Raji (cell line): ENCODE data around the gene ZNF256.

Experiments
- POLR2A ChIP-seq: IDR thresholded peaks from 2 replicates; pipeline ENCODE4 v1.6.1; 2011; ENCODE audit warnings: low read depth, low read length, control low read depth; ENCODE audit not compliant: insufficient read depth

ZNF256 gene

DNA sequence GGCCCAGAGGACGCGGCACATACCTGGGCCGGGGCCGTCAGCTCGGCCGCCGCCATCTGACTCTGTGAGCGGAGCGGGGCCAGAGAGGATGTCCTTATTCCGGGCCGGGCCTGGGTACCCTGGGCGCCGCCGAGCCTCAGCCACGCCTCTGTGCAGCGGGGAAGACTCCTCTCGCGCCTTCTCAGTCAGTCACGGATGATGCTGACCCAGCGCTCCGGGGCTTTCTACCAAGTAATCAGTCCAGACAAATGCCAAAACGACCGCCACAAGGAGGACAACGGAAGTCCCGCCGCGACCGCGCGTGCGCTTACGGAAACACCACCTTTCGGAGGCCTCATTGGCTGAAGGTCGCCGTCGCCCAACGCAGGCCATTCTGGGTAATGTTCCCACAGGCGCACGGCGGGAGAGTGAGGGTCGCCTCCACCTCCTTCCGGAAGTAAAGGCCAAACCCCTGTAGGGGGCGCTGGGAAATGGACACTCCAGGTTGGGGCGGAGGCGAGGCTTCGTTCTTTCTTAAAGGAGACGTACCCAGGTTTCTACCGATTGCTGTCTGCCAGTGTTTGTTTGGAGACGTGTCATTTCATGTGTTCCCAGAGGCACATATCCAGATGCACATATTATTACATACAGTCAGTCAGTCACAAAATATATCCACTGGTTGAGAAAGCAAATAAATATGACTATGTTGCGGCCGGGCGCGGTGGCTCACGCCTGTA is at the start of gene ZNF256:
Gene ZNF256 (minus strand): TSS at position 288 of the 716 bp plus-strand sequence. CDS start 232 bp downstream, at position 56.
- no peak for TF ChIP-seq POLR2A

DNA sequence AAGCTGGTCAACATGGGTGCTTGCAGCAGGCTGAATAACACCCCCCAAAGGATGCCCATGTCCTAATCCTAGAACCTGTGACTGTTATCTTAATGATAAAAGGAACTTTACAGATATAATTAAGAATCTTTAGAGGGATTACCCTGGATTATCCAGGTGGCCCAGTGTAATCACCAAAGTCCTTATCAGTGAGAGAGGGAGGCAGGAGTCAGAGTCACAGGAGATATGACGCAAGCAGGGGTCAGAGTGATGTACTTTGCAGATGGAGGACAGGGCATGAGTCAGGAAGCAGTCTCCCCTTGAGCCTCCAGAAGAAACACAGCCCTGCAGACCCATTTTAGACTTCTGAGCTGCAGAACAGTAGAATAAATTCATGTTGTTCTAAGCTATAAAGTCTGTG is 45.3 kb upstream of the ZNF256 start:
- TF ChIP-seq POLR2A = no peak

DNA sequence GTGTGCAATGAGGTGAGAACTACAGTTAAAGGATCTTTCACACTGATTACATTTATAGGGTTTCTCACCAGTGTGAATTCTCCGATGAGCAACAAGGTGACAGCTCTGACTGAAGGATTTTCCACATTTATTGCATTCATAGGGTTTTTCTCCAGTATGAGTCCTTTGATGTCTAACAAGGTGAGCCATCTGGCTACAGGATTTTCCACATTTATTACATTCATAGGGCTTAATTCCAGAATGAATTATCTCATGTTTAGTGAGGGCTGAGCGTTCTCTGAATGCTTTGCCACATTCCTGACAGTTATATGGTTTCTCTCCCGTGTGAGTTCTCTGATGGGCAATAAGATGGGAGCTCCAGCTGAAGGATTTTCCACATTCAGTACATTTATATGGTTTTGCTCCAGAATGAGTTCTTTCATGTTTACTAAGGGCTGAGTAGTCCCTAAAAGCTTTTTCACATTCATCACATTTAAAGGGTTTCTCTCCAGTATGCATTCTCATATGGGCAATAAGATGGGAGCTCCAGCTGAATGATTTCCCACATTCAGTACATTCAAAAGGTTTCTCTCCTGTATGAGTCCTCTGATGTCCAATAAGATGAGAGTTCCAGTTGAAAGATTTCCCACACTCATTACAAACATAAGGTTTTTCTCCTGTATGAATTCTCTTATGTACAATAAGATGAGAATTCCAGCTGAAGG is 31.2 kb upstream of the ZNF256 start:
- no peak for TF ChIP-seq POLR2A

DNA sequence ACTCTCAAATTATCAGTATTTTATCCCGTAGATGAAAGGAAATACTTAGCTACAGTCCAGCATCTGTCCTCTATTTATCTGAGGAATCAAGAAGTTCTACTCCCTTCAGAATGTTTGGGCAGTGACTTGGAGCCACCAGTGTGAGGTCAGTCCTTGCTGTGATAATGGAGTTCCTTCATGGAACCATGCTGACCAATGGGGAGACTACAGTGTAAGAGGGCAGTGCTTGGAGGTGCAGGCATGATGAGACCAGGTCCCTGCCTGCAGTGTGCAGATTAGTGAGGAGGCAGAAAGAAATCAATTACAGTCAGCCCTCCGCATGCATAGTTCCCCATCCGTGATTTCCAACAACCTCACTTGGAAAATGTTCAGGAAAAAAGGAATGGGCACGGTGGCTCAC is 26.9 kb upstream of the ZNF256 start, which contains the start of gene C19orf18:
Gene C19orf18 (minus strand): TSS at position 101 of the 400 bp plus-strand sequence. CDS start 102 bp downstream, outside the sequence.
- TF ChIP-seq POLR2A = no peak

DNA sequence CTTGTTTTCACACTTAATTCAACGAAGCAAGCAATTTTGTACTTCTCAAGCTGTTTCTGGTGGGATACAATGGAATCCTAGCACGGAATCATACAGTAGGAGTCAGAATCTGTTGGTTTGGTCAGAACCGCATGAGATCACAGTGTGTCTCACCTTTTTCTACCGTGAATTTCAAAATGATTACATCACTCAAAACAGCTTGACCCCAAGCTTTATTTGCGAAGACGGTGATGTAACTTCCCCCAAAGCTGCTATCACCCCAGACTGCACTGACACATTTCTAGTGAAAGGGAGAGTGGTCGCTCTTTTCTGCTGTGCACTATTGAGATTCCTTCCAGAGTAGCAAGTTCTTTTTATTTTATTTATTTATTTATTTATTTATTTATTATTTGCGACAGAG is 17.3 kb upstream of the ZNF256 start:
- no peak for TF ChIP-seq POLR2A

DNA sequence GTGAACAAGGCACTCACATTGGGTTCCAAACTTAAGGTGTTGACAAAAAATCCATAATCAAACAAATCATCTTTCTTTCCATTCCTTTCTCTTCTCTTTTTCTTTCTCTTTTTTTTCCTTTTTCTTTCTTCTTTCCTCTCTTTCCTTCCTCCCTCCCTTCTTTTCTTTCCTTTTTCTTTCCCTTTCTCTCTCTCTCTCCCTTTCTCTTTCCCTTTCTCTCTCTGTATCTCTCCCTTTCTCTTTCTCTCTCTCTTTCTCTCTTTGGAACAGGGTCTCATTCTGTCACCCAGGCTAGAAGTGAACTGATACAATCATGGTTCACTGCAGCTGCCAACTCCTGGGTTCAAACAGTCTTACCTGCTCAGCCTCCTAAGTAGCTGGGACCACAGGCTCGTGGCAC is 14.3 kb upstream of the ZNF256 start:
- no peak for TF ChIP-seq POLR2A

DNA sequence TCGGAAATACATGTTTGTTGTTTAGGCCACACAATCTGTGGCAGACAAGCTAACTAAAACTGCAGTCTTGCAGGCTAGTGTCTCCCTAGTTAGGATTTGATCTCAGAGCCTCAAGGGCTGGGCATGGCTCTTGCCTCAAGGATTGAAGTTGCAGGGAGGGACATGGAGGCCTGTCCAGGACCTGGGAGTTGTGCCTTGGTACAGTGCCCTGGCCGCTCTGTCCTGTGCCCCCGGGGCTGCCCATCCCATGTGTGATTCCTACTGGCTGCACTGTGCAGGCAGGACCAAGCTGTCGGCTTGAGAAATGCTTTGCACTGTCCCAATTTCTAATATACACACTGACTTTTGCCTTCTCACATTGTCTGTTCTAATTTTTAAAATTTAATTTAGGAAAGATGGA is 7.5 kb upstream of the ZNF256 start:
- TF ChIP-seq POLR2A = no peak

DNA sequence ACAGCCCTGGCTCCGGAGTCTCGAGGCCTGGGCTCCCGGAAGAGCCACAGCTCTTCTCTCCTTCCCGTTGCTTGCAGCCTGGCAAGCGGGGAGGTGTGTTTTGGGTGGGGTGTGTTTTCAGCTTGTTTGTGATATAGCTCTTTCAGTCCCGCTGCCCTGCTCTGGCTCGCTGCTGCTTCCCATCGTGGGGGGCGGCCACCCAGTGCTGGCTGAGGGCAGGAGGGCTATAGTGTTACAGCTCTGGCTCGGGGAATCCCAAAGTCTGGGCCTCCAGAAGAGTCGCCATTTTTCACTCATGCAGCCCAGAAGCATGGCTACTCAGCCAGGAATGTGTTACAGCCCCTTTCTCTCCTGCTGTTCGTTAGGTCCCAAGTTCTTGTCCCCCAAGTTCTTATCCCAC is 2.2 kb upstream of the ZNF256 start:
- TF ChIP-seq POLR2A = no peak

DNA sequence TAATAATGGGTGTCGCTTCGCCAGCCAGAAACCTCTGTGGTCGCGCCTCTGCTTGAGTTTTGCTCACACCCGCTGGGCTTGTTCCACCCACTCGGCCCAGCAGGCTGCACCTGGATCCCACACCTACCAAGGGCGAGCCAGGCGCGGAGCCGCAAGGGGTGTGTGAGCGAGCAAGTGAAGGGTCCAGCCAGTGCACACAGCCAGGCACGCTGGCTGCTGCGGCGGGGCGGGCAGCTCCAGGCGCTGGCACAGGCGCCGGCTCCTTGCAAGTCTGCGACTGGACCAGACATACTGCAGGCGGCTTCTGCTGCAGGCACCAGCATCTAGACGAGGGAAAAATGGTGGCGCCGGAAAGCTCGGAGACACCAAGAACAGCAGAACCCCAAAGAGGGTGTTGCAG is 1.8 kb upstream of the ZNF256 start:
- no peak for TF ChIP-seq POLR2A

DNA sequence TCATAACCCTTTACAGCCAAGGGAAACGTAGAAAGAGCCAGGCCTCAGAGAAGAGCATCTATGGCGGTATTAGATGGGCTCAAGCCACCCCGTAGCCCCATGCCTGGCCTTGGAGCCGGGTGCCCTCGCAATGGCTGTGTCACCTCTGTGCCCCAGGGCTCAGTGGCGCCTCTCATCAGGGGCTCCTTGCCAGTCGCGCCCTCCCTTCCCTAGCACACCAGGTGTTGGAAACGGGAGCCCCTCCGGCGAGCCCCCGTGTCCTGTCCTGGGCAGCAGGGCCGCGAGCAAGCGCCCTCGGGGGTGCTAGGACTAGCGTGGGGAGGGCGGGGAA is 453 bp downstream of the ZNF256 start:
- no peak for TF ChIP-seq POLR2A

DNA sequence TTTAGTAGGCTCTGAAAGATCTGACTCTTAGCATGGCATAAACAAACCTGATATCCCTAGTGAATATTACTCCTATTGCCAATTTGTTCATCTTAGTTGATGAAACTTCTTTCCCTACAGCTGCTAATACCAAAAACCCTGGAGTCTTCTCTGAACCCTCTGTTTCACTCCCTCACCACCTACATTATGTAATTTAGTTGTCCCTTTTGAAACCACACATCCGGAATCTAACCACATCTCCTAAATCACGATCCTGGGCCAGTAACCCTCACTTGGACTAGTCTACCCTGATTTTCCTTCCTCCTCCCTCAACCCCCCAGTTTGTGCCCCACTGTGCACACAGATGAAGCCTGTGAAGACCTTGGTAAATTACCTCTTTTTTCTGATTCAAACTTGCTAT is 1.2 kb downstream of the ZNF256 start:
- no peak for TF ChIP-seq POLR2A

DNA sequence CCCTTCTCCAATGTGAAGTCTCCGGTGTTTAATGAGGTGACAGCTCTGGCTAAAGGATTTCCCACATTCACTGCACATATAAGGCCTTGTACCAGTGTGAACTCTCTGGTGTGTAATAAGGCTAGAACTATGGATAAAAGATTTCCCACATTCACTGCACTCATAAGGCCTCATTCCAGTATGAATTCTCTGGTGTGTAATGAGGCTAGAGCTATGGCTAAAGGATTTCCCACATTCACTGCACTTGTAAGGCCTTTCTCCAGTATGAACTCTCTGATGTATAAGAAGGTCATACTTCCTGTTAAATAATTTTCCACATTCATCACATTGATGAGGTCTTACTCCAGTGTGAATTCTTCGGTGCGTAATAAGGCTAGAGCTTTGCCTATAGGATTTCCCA is 5.9 kb downstream of the ZNF256 start:
- TF ChIP-seq POLR2A = no peak

DNA sequence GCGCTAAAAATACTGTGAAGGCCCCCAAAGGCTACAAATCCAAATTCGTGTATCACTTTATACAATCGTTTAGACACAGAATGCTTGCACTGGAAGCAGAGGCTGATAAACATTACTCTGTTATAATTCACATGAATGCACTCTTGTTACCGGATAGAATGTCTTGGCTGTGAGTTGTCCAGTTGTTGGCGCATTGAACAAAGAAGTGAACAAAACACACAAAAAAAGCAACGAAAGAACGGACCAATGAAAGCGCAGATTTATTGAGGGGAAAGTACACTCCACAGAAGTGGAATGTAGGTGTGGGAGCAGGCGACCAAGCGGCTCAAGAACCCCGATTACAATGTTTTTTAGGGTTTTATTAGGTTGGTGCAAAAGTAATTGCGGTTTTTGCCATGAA is 11.8 kb downstream of the ZNF256 start:
- TF ChIP-seq POLR2A = no peak

DNA sequence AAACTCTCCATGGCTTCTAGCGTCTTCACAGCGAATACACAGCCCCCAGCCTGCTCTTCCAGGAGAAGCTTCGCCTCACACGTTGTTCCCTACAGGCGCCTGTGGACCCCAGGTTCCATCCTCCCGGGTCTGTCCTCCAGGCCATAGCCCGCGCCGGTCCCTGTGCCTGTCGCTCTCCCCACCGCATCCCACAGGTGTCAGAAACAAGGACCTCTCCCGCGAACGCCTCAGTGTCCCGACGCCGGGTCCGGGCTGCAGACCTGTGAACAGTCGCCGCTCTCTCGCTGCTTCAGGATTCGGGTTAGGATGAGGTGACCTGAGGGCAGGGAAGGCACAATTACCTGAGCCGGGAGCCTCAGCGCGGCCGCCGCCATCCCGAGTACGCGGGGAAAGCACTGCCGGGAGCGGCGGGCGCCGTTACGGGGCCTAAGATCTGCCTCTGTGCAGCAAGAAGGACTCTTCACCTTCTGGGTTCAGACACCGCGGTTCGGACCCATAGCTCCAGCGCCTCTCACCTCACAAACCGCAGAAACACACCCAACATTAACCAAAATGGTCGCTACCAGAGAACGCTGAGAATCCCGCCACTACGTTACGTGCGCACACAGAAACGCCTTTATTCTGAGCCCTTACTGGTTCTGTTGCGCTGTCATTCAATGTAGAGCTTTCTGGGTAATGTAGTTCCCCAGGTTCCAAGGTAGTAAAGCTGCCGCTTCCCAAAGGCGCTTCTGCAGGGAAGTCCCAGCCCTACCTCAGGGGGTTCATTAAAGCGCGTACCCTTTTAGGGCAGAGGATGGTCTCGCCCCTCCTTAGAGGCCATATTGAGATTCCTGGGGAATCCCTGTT is 12.5 kb downstream of the ZNF256 start, which contains the start of gene ZNF418:
Gene ZNF418 (minus strand): TSS at position 583 of the 846 bp plus-strand sequence. CDS start 1,580 bp downstream, outside the sequence.
- TF ChIP-seq POLR2A = no peak

DNA sequence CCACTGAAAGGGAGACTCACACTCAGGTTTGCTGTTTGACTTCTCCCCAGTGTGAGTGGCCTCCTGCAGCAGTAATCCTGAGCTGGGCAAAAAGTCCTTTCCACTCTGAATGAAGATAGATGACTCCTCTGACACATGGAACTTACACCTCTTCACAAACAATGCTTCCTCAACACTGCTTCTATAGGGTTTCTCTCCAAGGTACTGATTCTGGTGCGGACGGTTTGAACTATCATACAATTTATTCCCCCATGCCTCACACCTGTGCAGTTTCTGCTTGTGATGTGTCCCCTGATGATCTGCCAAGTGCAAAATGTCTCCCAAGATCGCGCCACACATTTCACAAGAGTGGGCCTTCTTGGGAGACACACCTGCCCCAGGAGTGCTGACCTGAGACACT is 19.9 kb downstream of the ZNF256 start:
- TF ChIP-seq POLR2A = no peak
